ENCODE measurements around the gene EMX1.
A peak's percentile ranks its signal among the peaks of the same experiment; 100 is the strongest.

Gene EMX1

DNA sequence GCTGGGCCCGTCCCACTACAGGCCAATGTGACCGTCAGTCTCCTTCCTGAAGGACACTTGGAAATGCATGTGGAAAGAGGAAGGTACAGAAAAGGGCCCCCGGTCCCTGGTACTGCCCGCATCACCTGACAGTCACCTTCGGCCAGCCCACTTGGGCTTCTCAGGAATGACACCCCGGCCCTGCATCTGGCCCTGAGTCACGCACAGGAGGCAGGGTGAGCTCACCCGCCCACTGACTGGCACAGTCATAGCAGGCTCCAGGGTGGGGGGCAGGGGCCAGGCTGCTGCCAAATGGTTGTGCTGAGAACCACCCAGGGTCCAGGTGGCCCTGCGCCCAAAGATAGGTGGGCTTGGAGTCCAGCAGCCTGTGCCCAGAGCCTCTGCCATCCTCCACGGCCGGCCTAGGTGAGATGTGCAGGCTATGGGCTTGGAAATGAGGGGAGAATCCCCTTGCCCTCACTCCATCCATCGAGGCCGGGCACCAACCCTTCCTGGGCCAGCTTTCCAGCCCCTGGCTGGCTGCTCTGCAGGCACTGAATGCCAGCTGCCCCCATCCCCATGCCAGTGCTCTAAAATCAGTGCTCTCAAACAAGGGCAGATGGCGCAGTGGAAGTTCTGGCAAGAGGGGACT lies 14.1 kb downstream of the EMX1 start:
- no peak overlapping the region for H3K4me3 ChIP-seq (ENCODE audit: low read depth, low read length)
- no peaks in the 10 kb centered on the region for H3K27me3 ChIP-seq (ENCODE audit: insufficient read depth, low read depth, severe bottlenecking)
- no peak for DNase-seq
- H3K36me3 ChIP-seq: peaks cover 16% of the 10 kb centered on the region
- H3K9me3 ChIP-seq (ENCODE audit: severe bottlenecking): no peaks in the 10 kb centered on the region
- no peak overlapping the region for H3K27ac ChIP-seq
- no peak for TF ChIP-seq CTCF (IDR thresholded peaks at IDR 0.05; ENCODE audit: low read depth, low read length)

DNA sequence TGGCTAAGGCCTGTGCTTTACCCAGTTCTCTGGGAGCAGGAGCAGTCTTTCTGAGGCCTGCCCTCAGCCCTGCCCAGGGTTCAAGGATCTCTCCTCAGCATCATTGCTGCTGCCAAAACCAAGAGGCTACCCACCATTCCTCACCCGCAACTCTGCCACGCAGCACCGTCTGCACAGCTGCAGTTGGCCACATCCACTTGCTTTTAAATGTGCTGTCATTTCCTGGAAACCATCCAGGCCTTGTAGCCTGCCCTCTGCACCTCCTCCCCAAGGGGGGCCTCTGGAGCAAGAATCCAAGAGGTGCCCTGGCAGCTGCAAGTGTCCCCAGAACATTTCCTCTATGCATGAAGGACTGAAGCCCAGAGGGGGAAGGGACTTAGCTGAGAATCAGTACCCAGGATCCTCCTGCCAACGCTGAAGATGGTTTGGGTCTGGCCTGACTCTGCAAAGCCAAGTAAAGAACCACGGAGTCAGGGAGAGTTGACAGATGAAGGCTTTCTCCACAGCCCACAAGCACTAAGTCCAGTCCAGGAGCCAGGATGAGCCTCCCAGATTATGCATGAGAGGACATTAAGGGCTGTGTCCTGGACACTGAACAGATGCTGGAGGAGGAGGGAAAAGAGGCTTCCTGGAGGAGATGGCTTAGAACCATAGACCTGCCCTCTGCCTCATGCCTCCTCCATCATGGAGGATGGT lies 14.9 kb downstream of the EMX1 start:
- Histone ChIP-seq H3K9me3 (ENCODE audit: severe bottlenecking) (no peaks in the 10 kb centered on the region), H3K36me3 (peaks cover 12% of the 10 kb centered on the region), H3K27me3 (ENCODE audit: insufficient read depth, low read depth, severe bottlenecking) (no peaks in the 10 kb centered on the region), H3K4me3 (ENCODE audit: low read depth, low read length) (no peak overlapping the region), H3K27ac (no peak overlapping the region)
- DNase-seq: peak; percentile 48
- TF ChIP-seq CTCF (IDR thresholded peaks at IDR 0.05; ENCODE audit: low read depth, low read length): no peak

DNA sequence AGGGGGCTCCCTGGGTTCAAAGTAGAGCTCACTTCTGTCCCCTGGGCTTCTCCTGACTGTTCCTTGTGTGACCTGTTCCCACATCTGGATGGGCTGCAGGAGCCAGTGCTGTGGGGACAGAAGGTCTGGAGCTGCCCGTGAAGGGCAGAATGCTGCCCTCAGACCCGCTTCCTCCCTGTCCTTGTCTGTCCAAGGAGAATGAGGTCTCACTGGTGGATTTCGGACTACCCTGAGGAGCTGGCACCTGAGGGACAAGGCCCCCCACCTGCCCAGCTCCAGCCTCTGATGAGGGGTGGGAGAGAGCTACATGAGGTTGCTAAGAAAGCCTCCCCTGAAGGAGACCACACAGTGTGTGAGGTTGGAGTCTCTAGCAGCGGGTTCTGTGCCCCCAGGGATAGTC lies 15.5 kb downstream of the EMX1 start:
- DNase-seq: no peak
- Histone ChIP-seq H3K9me3 (ENCODE audit: severe bottlenecking) (no peaks in the 10 kb centered on the region), H3K27me3 (ENCODE audit: insufficient read depth, low read depth, severe bottlenecking) (no peaks in the 10 kb centered on the region), H3K4me3 (ENCODE audit: low read depth, low read length) (no peak overlapping the region), H3K36me3 (peaks cover 12% of the 10 kb centered on the region), H3K27ac (no peak overlapping the region)
- TF ChIP-seq CTCF (IDR thresholded peaks at IDR 0.05; ENCODE audit: low read depth, low read length): no peak

- no peak for TF ChIP-seq CTCF (IDR thresholded peaks at IDR 0.05; ENCODE audit: low read depth, low read length)
- no peak for DNase-seq
- peaks cover 12% of the 10 kb centered on the region for H3K36me3 ChIP-seq
- H3K4me3 ChIP-seq (ENCODE audit: low read depth, low read length): no peak overlapping the region
- no peaks in the 10 kb centered on the region for H3K27me3 ChIP-seq (ENCODE audit: insufficient read depth, low read depth, severe bottlenecking)
- no peak overlapping the region for H3K27ac ChIP-seq
- H3K9me3 ChIP-seq (ENCODE audit: severe bottlenecking): no peaks in the 10 kb centered on the region
Measured at GRCh38 chr2:72933207-72933606, 15.9 kb downstream of the EMX1 start.

DNA sequence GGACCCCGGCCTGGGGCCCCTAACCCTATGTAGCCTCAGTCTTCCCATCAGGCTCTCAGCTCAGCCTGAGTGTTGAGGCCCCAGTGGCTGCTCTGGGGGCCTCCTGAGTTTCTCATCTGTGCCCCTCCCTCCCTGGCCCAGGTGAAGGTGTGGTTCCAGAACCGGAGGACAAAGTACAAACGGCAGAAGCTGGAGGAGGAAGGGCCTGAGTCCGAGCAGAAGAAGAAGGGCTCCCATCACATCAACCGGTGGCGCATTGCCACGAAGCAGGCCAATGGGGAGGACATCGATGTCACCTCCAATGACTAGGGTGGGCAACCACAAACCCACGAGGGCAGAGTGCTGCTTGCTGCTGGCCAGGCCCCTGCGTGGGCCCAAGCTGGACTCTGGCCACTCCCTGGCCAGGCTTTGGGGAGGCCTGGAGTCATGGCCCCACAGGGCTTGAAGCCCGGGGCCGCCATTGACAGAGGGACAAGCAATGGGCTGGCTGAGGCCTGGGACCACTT lies 16.4 kb downstream of the EMX1 start:
- H3K9me3 ChIP-seq (ENCODE audit: severe bottlenecking): no peaks in the 10 kb centered on the region
- TF ChIP-seq CTCF (IDR thresholded peaks at IDR 0.05; ENCODE audit: low read depth, low read length): no peak
- H3K36me3 ChIP-seq: peaks cover 12% of the 10 kb centered on the region
- H3K27ac ChIP-seq: no peak overlapping the region
- no peak overlapping the region for H3K4me3 ChIP-seq (ENCODE audit: low read depth, low read length)
- DNase-seq: no peak
- H3K27me3 ChIP-seq (ENCODE audit: insufficient read depth, low read depth, severe bottlenecking): no peaks in the 10 kb centered on the region
